Gastroesophageal sphincter (tissue), 4 donors: ENCODE measurements around the gene MIOS. TPM values are rescaled to one million over a fixed set of nuclear protein-coding genes. Genes with fewer than 3 reads are reported as not detected.

Experiments
- ATAC-seq: fragments of 150-250 bp; one replicate; pipeline ENCODE4 v1.9.1; 2016; ENCODE audit warnings: mild to moderate bottlenecking, moderate library complexity
- H3K27ac ChIP-seq, 4 donors: fragments of 200-600 bp; sonication (generic) in 3 of 4; 1 replicate in 3 of 4; 2 replicates in 1 of 4; pipeline ENCODE4 v1.5.1; 2016 to 2019
- H3K27me3 ChIP-seq: fragments of 200-600 bp; sonication (generic); one replicate; pipeline ENCODE4 v1.5.1; 2019
- H3K36me3 ChIP-seq, 2 donors: fragments of 200-600 bp; sonication (generic); one replicate each; pipeline ENCODE4 v1.5.1; 2019; ENCODE audit warnings: control low read depth in 1 of 2
- H3K4me1 ChIP-seq, 3 donors: fragments of 200-600 bp; sonication (generic); 1 replicate in 2 of 3; 2 replicates in 1 of 3; pipeline ENCODE4 v1.5.1; 2016 to 2019; ENCODE audit warnings: control low read depth in 2 of 3
- H3K4me3 ChIP-seq, 2 donors: fragments of 200-600 bp; sonication (generic); one replicate each; pipeline ENCODE4 v1.5.1; 2019; ENCODE audit warnings: mild to moderate bottlenecking in 1 of 2, moderate library complexity in 1 of 2
- H3K9me3 ChIP-seq, 3 donors: fragments of 200-600 bp; sonication (generic); one replicate each; pipeline ENCODE4 v1.5.1; 2017 to 2019; ENCODE audit warnings: control low read depth in 2 of 3
- CTCF ChIP-seq, 4 experiments: fragments of 200-600 bp in 2 of 4; fragments of 450-650 bp in 2 of 4; sonication (generic) in 1 of 4; IDR thresholded peaks; one replicate each; pipeline ENCODE4 v1.5.1; 2017 to 2019; ENCODE audit warnings: antibody characterized with exemption in 4 of 4, mild to moderate bottlenecking in 2 of 4, moderate library complexity in 2 of 4
- EP300 ChIP-seq: sonication (generic); formaldehyde crosslinking; IDR thresholded peaks from one replicate; pipeline ENCODE4 v1.6.1; 2017; ENCODE audit warnings: antibody characterized with exemption, mild to moderate bottlenecking
- POLR2A ChIP-seq, 2 donors: fragments of 450-650 bp; IDR thresholded peaks; one replicate each; pipeline ENCODE4 v1.6.1; 2017; ENCODE audit warnings: antibody characterized with exemption in 2 of 2, mild to moderate bottlenecking in 2 of 2, moderate library complexity in 1 of 2
- POLR2AphosphoS5 ChIP-seq: sonication (generic); formaldehyde crosslinking; IDR thresholded peaks from one replicate; pipeline ENCODE4 v1.6.1; 2017; ENCODE audit warnings: antibody characterized with exemption
- WGBS, 2 donors: methylation state at CpG; one replicate each; pipeline ENCODE4 v1.1.5; 2018; ENCODE audit warnings: low coverage in 1 of 2; 5-methylcytosine and 5-hydroxymethylcytosine counted together
- total RNA-seq, 4 donors: library from RNA; depleted of rRNA; stranded (reverse); fragments of >200 nt; gene quantifications; one replicate each; pipeline ENCODE4 v1.1.0, GENCODE V29; 2016

Gene MIOS
- total RNA-seq, 4 donors from 2014 or later, result 24.2 to 40.3 (median 31.5) TPM

DNA sequence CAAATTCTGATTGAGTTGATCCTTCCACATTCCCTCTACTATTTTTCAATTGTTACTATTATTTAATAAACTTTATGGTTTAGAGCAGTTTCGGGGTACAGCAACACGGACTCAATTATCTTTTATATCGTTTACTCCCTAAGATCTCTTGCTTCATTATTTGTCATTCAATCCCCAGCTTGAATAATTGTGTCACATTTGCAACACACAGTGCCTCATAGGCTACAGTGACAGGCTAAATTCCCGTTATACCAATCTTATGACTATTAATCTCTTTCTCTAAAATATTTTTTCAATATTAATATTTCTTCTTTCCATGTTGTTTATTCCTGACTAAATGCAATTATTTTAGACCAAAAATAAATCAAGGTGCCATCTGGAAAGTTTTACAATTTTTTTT lies 27.0 kb upstream of the MIOS start:
- H3K4me1 ChIP-seq, result no peaks in the 10 kb centered on the region
- no peaks in the 10 kb centered on the region for H3K27me3 ChIP-seq
- WGBS, 2 donors, result 77 to 87% methylated on average over 4 of the region's 4 CpGs
- ATAC-seq, result no peak
- TF ChIP-seq CTCF (IDR thresholded peaks at IDR 0.05) (no peak), POLR2AphosphoS5 (no peak)
- H3K27ac ChIP-seq, result no peak overlapping the region
- no peaks in the 10 kb centered on the region for H3K9me3 ChIP-seq
- no peak overlapping the region for H3K4me3 ChIP-seq
- no peaks in the 10 kb centered on the region for H3K36me3 ChIP-seq

DNA sequence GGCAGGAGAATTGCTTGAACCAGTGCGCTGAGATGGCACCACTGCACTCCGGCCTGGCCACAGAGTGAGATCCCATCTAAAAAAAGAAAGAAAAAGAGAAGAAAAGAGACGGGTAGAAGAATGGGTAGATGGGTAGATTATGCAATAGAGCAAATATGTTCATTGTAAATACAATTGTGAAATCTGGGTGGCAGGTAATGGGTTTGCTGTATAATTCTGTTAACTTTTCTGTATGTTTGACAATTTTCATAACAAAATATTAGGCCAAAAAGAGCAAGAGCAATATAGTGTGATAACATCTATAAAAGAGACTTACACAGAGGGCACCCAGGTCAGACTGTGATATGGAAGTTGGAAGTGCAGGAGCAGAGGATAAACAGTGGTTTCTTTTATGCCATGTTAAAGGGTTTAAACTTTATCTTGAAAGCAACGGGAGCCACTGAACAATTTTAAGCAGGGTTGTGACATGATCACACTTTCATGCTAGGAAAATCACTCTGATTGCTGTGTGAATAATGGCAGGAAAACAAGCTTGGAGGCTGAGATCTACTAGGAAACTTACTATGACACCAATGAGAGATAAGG lies 24.3 kb upstream of the MIOS start:
- Histone ChIP-seq H3K27ac (no peak overlapping the region), H3K27me3 (no peaks in the 10 kb centered on the region), H3K4me1 (no peaks in the 10 kb centered on the region), H3K4me3 (no peak overlapping the region), H3K9me3 (no peaks in the 10 kb centered on the region), H3K36me3 (no peaks in the 10 kb centered on the region)
- no peak for TF ChIP-seq POLR2A (IDR thresholded peaks at IDR 0.05)
- TF ChIP-seq POLR2AphosphoS5, result no peak
- TF ChIP-seq CTCF (IDR thresholded peaks at IDR 0.05), result no peak
- no peak for TF ChIP-seq EP300
- ATAC-seq, result no peak
- 63% methylated on average over 2 to 3 of the region's 4 CpGs for WGBS, 2 donors

GRCh38 chr7:7548407-7548806 lies 18.3 kb upstream of the MIOS start:
- no peaks in the 10 kb centered on the region for H3K9me3 ChIP-seq
- no peaks in the 10 kb centered on the region for H3K27me3 ChIP-seq
- WGBS, 2 donors, result 72 to 85% methylated on average over 3 of the region's 3 CpGs
- TF ChIP-seq POLR2A (IDR thresholded peaks at IDR 0.05), result no peak
- TF ChIP-seq CTCF (IDR thresholded peaks at IDR 0.05), result no peak
- no peak for TF ChIP-seq POLR2AphosphoS5
- TF ChIP-seq EP300, result no peak
- no peak overlapping the region for H3K4me3 ChIP-seq
- no peaks in the 10 kb centered on the region for H3K4me1 ChIP-seq
- no peak for ATAC-seq
- peaks cover 0 to 10% of the 10 kb centered on the region in 2 donors for H3K36me3 ChIP-seq
- no peak overlapping the region for H3K27ac ChIP-seq

GRCh38 chr7:7550663-7551062 lies 16.0 kb upstream of the MIOS start:
- 89 to 97% methylated on average over 3 of the region's 3 CpGs for WGBS, 2 donors
- no peak for ATAC-seq
- Histone ChIP-seq H3K27ac (no peak overlapping the region), H3K4me3 (no peak overlapping the region), H3K36me3 (peaks cover 0 to 10% of the 10 kb centered on the region in 2 donors), H3K4me1 (no peaks in the 10 kb centered on the region), H3K27me3 (no peaks in the 10 kb centered on the region), H3K9me3 (no peaks in the 10 kb centered on the region)
- no peak for TF ChIP-seq EP300
- TF ChIP-seq POLR2A (IDR thresholded peaks at IDR 0.05), result no peak
- no peak for TF ChIP-seq CTCF (IDR thresholded peaks at IDR 0.05)
- no peak for TF ChIP-seq POLR2AphosphoS5

DNA sequence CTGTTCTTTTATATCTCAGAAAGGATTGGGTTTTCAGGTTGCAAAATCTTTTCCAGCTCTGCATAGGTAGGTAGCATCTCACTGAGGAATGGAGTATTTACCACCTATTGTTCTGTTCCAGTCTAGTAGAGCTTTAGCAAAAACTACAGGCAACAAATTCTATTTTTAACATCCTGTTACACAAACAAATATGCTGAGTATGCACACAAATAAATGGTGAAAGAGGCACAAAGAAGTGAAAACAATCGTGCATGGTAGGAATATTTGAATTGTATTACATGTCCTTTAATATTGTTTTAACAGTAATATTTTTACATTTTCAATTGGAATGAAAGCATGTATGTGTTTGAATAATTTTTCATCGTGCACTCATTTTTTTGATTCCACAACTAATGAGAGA lies 14.5 kb upstream of the MIOS start:
- Histone ChIP-seq H3K4me1 (no peaks in the 10 kb centered on the region), H3K9me3 (no peaks in the 10 kb centered on the region), H3K36me3 (peaks cover 0 to 13% of the 10 kb centered on the region in 2 donors), H3K27ac (no peak overlapping the region), H3K4me3 (no peak overlapping the region), H3K27me3 (no peaks in the 10 kb centered on the region)
- ATAC-seq, result no peak
- 68 to 79% methylated on average over 2 of the region's 2 CpGs for WGBS, 2 donors
- TF ChIP-seq POLR2A (IDR thresholded peaks at IDR 0.05) (no peak), EP300 (no peak), POLR2AphosphoS5 (no peak), CTCF (IDR thresholded peaks at IDR 0.05) (no peak)
